H1 (cell line): Measurements from ENCODE around the gene RER1. TPM values are rescaled to one million over a fixed set of nuclear protein-coding genes. Genes with fewer than 3 reads are reported as not detected.

Experiments
- CHD7 ChIP-seq: fragments of 300-600 bp; sonication (generic); IDR thresholded peaks from 2 replicates; pipeline ENCODE4 v1.7.1; 2012; ENCODE audit warnings: low read length, moderate library complexity, mild to moderate bottlenecking, inconsistent platforms; ENCODE audit not compliant: insufficient replicate concordance
- polyA plus RNA-seq, 7 experiments: library from polyadenylated mRNA; depleted of rRNA in 3 of 7; stranded (reverse) in 5 of 7; unstranded in 2 of 7; fragments of >200 nt in 5 of 7; fragments of 200-250 nt in 2 of 7; gene quantifications; 1 replicate in 5 of 7; 2 replicates in 1 of 7; 4 replicates in 1 of 7; pipeline versions ENCODE4 v1.2.1 to v1.2.3, GENCODE V29; 2011 to 2013; ENCODE audit warnings: missing spikeins in 2 of 7, mixed read lengths in 2 of 7
- total RNA-seq: library from RNA; stranded (reverse); fragmentation: NEBNext Ultra II Directional; extraction: Animal tissue kit (Norgen Biotek cat#: 25700); gene quantifications from 2 replicates; pipeline ENCODE4 v1.2.1, GENCODE V29; 2021

The RER1 gene
- total and polyA plus RNA-seq, 2 of the 8 experiments (the other 6 are each of a cell fraction or from before 2014, with no cell fraction given), result 102 to 134 TPM

- no peak for TF ChIP-seq CHD7
Measured at GRCh38 chr1:2431103-2431502, 39.5 kb downstream of the RER1 start (continued).
